Fibroblast of mammary gland (primary cell): ENCODE data around the gene PPP6R1.
A peak's percentile ranks its signal among the peaks of the same experiment; 100 is the strongest.

Source experiments
- DNase-seq: peaks from one replicate; pipeline ENCODE4 v3.0.0-alpha.2; 2010; ENCODE audit warnings: low read depth
- H3K4me3 ChIP-seq: 2 replicates; pipeline ENCODE4 v1.5.1; 2011; ENCODE audit warnings: low read depth, mild to moderate bottlenecking, low read length, moderate library complexity; ENCODE audit not compliant: control insufficient read depth
- TF ChIP-seq, protein P1 (sequence below): conservative IDR thresholded peaks from 2 replicates; pipeline ENCODE4 v1.5.1; 2011; ENCODE audit warnings: low read depth, low read length, inconsistent platforms; ENCODE audit not compliant: control insufficient read depth, insufficient read depth

The PPP6R1 gene, protein sequence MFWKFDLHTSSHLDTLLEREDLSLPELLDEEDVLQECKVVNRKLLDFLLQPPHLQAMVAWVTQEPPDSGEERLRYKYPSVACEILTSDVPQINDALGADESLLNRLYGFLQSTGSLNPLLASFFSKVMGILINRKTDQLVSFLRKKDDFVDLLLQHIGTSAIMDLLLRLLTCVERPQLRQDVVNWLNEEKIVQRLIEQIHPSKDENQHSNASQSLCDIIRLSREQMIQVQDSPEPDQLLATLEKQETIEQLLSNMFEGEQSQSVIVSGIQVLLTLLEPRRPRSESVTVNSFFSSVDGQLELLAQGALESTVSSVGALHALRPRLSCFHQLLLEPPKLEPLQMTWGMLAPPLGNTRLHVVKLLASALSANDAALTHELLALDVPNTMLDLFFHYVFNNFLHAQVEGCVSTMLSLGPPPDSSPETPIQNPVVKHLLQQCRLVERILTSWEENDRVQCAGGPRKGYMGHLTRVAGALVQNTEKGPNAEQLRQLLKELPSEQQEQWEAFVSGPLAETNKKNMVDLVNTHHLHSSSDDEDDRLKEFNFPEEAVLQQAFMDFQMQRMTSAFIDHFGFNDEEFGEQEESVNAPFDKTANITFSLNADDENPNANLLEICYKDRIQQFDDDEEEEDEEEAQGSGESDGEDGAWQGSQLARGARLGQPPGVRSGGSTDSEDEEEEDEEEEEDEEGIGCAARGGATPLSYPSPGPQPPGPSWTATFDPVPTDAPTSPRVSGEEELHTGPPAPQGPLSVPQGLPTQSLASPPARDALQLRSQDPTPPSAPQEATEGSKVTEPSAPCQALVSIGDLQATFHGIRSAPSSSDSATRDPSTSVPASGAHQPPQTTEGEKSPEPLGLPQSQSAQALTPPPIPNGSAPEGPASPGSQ

GRCh38 chr19:55258828-55259539 is at the start of gene PPP6R1:
PPP6R1 (minus strand) TSS chr19:55259017; CDS start chr19:55247103, 11,914 bp downstream.
- TF ChIP-seq, protein P1, sequence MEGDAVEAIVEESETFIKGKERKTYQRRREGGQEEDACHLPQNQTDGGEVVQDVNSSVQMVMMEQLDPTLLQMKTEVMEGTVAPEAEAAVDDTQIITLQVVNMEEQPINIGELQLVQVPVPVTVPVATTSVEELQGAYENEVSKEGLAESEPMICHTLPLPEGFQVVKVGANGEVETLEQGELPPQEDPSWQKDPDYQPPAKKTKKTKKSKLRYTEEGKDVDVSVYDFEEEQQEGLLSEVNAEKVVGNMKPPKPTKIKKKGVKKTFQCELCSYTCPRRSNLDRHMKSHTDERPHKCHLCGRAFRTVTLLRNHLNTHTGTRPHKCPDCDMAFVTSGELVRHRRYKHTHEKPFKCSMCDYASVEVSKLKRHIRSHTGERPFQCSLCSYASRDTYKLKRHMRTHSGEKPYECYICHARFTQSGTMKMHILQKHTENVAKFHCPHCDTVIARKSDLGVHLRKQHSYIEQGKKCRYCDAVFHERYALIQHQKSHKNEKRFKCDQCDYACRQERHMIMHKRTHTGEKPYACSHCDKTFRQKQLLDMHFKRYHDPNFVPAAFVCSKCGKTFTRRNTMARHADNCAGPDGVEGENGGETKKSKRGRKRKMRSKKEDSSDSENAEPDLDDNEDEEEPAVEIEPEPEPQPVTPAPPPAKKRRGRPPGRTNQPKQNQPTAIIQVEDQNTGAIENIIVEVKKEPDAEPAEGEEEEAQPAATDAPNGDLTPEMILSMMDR: no peak
- peak; percentile 100 for DNase-seq
- peak within 1 kb of the TSS; percentile 79 for H3K4me3 ChIP-seq

DNA sequence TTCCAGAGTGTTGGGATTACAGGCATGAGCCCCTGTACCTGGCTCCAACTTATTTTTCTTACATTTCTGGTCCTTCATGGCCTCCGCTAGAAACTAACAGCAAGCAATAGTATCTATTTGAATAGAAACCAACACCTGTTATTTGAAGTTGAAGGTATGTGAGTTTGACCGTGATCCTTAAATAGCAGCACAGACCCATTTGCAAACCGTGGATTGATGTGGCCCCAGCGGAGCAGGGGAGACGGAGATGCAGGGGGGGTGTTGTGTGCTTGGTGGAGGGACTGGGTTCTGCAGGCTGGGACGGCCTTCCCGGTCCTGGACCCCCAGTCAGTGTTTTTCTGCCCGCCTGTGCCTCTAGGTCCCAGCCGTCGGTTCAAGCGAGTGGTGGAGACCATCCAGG is 49.5 kb upstream of the PPP6R1 start:
- no peak overlapping the region for H3K4me3 ChIP-seq
- TF ChIP-seq, protein P1: no peak
- DNase-seq: no peak

GRCh38 chr19:55306712-55307111 is 47.9 kb upstream of the PPP6R1 start:
- DNase-seq: no peak
- TF ChIP-seq, protein P1: no peak
- H3K4me3 ChIP-seq: no peak overlapping the region

GRCh38 chr19:55305983-55306562 is 47.3 kb upstream of the PPP6R1 start:
- TF ChIP-seq, protein P1: no peak
- no peak overlapping the region for H3K4me3 ChIP-seq
- no peak for DNase-seq

DNA sequence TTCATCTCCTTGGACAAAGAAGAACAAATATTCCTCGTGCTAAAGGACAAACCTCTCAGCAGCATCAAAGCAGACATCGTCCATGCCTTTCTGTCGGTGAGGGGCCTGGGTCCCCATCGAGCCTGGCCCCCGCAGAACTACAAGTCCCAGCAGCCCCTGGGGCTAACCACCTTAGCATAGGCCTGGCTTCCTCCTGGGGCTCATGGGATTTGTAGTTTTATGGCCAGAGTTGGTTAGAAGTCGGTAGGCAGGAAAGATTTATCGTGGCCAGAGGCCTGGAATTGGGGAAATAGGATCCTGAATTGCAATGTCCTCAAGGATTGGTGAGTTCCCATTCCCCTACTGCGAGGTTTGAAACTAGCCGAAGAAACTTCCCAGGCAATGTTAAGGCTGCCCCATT is 46.7 kb upstream of the PPP6R1 start:
- no peak overlapping the region for H3K4me3 ChIP-seq
- DNase-seq: no peak
- TF ChIP-seq, protein P1: no peak

DNA sequence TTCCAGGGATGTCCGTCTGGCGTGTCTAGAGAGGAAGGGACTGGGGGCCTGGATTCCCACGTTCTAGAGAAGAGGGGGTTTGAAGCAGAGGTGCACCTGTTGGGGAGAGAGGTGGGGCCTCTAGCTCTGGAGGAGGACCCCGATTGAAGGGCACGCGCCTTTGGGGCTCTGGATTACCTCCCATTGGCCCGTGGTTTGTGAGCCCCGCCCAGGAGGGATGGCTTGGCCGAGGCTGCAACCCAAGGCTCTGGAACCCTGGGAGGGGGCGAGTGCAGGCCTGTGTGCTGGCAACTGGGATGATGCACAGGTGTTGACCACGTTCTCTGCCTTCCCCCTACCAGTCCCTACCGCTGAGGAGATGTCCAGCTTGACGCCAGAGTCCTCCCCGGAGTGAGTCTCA is 46.2 kb upstream of the PPP6R1 start:
- no peak for DNase-seq
- no peak overlapping the region for H3K4me3 ChIP-seq
- TF ChIP-seq, protein P1: no peak
